Hematopoietic multipotent progenitor cell treated with erythropoietin and hydrocortisone succinate and interleukin-3 and kit ligand, for 8 days (in vitro differentiated cells): ENCODE data around the gene RAB32.

Experiments used
- DNase-seq: peaks from one replicate; pipeline ENCODE4 v3.0.0-alpha.2; 2015

Gene RAB32

GRCh38 chr6:146583966-146584365 lies 40.3 kb downstream of the RAB32 start:
- DNase-seq: no peak

- no peak for DNase-seq
Measured at GRCh38 chr6:146587459-146587858, 43.8 kb downstream of the RAB32 start.

GRCh38 chr6:146590492-146590891 lies 46.9 kb downstream of the RAB32 start:
- DNase-seq: no peak

GRCh38 chr6:146592451-146592850 lies 48.8 kb downstream of the RAB32 start:
- no peak for DNase-seq

- no peak for DNase-seq
Measured at GRCh38 chr6:146593986-146594385, 50.4 kb downstream of the RAB32 start.

- no peak for DNase-seq
Measured at GRCh38 chr6:146594495-146594894, 50.9 kb downstream of the RAB32 start.

- peak; percentile 29 for DNase-seq
Measured at GRCh38 chr6:146595972-146596731, 52.5 kb downstream of the RAB32 start.

- peak; percentile 36 for DNase-seq
Measured at GRCh38 chr6:146598772-146599405, 55.3 kb downstream of the RAB32 start, which contains the start of gene ADGB. ADGB (plus strand) TSS chr6:146598972; CDS start chr6:146599041, 69 bp downstream.

- no peak for DNase-seq
Measured at GRCh38 chr6:146601352-146601751, 57.7 kb downstream of the RAB32 start.

GRCh38 chr6:146602526-146602925 lies 58.9 kb downstream of the RAB32 start:
- no peak for DNase-seq
